HG03139 (cell line): ENCODE measurements around the gene WDR47.

ENCODE experiments used
- ATAC-seq: cut with Tn5 transposase; IDR thresholded peaks from one replicate; pipeline ENCODE4 v1.9.1; 2021; ENCODE audit not compliant: unreplicated experiment

Gene WDR47

DNA sequence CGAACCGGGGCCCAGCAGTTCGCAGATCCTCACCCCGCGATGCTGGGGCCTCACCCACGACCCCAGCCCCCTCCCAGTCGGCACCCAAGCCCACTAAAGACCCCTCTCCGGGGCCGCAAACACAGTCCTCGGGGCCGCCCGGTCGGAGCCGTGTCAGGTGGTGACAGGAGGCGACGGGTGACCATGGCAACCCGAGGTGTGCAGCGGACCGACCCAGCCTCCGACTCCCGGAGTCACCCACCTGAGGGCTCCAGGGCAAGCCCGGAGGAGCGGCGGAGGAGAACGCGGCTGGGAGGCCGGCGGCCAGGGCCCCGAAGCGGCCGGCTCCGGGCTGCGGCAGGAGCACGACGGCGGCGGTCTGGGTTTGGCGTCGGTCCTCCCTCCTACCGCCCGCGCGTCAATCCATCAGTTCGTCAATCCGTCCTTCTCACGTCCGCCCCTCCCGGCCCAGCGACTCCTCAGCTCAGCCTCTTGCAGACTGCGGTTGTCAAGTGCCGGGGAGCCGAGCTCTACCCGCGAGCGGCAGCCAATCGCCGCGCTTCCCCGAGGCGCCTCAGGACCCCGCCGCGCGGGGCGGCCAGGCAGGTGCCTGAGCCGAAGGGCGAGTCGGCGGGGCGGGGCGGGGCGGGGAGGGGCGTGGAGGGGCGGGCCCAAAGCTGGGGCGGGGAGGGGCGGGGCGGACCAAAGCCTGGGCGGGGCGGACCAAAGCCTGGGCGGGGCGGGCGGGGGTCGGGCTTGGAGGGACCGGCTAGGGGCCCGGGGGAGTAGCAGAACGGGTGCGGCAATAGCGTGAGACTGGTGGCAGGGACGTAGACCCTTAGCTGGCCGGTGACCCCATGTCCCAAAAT, at the start of gene WDR47:
Gene WDR47 (minus strand): TSS at position 482 of the 848 bp plus-strand sequence. CDS start 18,590 bp downstream, outside the sequence.
- peak; percentile 96 for ATAC-seq

DNA sequence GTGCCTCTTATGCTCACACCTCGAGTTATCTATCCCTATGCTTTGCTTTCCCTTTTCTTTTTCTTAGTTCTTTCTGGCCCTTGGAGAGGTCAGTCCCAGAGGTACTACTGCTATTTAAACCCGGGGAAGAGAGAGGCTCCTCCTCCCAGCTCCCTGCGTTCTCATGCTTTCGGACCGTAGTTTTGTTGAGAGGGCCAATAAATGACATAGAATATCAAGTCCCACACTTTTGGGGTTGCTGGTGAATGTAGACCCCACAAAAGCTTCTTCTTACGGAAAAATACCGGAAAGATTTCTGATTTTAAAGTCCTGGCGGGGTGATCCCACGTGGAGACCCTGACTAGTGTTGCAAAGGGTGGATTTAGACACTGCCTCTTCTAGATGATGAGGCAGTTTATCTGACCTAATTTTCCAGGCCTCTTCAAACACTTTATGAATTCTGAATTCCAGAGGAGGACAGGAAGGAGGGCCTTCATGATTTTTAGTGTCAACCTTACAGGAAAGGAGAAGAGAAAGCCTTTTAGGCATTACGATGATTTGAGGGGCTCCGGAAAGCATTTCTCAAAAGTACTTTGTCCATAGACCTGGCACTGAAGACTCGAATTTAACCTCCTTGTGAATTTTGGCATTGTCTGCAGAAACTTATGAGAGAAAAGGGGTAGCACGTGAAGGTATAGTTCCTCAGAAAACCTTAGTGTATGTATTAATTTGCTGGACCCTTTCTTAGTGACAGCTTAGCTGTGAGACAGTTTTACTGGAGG, 49.4 kb upstream of the WDR47 start:
- peak; percentile 36 for ATAC-seq

DNA sequence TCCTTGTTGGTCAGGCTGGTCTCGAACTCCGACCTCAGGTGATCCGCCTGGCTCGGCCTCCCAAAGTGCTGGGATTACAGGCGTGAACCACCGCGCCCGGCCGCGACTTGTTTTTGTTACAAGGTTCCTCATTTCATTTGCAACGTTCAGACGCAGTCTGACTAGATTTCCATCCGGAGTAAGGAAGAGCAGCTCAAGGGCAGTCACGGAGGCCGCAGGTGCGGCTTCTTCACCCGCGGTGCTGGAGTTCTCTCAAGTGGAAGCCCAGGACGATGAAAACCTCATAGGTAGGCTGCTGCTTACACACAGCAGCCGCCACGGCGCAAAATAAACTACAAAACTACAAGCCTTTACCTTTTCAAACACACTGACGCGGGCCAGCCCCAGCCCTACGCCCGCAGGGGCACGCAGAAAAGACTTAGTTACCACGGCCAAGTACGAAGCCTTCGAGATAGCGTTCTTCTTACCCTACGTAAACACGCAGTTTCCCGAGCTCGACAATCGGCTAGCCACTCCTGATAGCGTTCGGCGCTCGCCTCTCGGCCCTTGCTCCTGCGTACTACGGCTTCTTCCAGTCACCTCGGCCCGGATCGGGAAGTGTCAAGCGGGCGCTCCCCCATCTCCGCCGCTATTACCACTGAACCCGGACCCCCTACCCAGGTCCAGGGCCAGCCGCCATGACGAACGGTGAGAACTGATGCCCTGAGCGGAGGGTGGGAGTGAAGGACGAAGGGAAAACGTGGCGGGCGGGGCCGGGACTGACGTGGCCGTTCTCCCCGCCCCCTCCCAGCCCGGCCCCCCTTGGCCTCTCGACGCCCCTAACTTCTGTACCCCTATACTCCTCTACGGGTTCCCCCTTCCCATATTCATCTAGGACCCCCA, 48.5 kb upstream of the WDR47 start, which contains the start of gene TMEM167B:
Gene TMEM167B (plus strand): TSS at position 569 of the 882 bp plus-strand sequence. CDS start 109 bp downstream, at position 678.
- peak; percentile 82 for ATAC-seq

DNA sequence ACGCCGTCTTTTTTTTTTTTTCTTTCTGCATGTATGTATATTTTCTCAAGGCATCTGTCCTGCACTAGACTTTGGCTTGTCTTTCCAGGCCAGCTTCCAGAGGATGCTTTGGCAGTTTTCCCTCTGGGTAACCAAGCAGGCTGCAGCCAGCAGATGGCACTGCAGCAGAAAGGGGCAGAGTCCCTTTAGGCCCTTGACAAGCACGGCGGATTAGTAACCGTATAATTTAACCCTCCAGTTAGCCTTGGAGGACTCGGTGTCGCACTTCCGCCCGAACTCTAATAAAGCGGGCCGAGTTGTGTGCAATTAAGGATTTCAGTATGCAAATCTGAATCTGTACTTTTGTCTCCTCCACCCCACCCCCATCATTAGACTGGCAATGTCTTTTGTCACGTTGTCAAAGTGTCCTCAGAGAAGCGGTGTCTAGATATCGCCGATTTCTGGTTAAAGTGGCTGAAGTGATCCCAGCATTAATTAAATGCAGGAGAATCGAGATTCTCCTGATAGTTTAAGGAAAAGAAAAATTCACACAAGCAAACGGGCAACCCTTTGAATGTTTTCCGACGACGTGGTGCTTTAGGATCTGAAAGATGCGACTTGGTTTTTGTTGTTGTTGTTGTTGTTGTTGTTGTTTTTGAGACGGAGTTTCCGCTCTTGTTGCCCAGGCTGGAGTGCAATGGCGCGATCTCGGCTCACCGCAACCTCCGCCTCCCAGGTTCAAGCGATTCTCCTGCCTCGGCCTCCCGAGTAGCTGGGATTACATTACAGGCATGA, 47.5 kb upstream of the WDR47 start:
- ATAC-seq = no peak

DNA sequence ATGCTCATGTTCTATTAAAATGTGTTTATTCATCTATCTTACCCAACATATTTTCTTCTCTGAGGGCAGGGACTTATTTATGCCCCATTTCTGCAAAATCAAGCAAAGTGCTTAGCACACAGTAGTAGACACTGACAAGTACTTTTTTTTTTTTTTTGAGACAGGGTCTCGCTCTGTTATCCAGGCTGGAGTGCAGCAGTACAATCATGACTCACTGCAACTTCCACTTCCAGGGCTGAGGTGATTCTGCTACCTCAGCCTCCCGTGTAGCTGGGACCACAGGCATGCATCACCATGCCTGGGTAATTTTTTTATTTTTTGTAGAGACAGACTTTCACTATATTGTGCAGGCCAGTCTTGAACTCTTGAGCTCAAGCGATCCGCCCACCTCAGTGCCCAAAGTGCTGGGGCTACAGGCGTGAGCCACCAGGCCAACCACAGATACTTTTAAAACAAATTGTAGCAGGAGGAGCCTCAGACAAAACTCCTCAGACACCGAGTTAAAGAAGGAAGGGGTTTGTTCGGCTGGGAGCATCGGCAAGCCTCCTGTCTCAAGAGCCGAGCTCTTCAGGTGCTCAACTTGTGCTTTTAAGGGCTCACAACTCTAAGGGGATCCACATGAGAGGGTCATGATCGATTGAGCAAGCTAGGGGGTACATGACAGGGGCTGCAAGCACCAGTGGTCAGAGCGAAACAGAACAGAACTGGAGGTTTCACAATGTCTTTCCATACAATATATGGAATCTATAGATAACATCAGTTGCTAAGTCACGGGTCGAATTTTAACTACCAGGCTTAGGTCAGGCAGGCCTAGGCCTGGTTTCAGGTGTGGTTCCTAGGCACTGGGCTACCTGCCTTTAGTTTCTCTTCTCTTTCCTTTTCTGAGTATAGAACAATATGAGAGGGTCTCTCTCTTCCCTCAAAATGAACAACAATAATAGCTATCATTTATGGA, 42.9 kb upstream of the WDR47 start:
- ATAC-seq = no peak

DNA sequence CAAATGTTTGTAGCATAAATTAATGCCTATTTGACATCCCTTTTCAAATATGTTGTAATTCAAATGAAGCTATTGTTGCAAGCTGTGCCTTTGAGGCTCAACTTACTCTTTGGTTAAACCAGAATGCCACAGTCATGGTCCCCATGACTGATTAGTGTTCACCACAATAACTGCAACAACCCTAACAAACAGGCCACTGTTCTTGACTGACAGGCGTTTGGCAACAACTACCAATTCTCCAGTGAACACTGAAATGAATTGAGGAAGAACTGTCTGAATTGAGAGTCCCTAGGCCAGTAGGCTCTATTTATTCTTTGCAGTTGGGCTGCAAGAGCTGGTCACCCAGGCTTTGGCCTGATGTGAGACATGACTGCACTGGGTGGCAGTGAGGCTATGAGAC, 42.0 kb upstream of the WDR47 start:
- ATAC-seq = no peak

DNA sequence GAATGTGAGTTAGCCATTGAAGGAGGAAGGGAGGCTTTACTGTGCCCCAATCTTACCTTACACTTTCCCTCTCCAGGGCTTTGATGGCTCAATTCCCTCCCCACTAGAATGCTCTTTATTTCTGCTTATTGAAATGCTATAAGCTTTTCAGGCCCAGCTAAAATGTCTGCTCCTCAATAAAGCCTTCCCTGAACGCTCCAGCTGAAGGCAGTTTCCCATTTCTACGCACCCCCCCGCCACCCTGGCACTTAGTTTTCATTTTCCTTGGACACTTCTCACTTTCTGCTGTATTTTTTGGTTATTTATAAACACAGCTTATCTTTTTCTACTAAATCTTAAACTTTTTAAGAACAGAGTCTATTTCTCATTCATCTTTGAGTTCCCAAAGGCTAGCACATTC, 41.6 kb upstream of the WDR47 start:
- no peak for ATAC-seq

DNA sequence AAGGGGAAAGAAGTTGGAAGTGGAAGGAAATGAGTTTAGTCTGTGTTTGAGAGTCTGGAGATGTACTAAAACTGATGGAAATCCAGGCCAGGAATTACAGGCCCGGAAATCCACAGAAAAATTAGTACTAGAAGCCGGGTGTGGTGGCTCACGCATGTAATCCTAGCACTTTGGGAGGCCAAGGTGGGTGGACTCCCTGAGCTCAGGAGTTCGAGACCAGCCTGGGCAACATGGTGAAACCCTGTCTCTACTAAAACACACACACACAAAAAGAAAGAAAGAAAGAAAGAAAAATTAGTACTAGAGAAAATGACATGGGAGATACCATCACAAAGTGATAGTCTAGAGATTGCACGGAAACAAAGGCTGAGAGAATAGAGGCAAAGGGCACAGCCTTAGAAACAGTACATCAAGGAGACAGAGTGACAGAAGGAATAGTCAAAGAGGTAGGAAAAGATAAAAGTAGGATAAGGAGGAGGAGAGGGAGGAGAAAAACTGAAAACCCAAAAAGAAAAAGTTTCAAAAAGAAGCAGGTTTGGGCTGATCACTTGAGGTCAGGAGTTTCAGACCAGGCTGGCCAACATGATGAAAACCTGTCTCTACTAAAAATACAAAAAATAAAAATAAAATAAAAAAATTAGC, 38.7 kb upstream of the WDR47 start:
- ATAC-seq = no peak

DNA sequence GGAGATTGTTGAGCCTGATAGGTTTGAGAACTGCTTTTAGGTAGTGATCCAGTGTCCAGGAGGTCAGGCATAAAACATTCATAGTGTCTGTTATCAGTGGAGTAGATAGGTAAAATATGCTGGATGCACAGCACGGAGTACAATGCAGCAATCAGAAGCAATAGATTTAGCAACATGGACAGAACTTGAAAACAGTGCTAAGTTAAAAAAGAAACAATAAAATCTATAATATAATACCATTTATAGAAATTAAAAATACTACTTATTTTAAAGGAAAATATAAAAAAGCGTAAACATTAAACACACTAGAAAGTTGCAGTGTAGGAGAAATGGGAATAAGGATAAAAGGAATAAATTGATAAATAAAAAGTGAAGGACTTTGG, 37.3 kb upstream of the WDR47 start:
- ATAC-seq = no peak

DNA sequence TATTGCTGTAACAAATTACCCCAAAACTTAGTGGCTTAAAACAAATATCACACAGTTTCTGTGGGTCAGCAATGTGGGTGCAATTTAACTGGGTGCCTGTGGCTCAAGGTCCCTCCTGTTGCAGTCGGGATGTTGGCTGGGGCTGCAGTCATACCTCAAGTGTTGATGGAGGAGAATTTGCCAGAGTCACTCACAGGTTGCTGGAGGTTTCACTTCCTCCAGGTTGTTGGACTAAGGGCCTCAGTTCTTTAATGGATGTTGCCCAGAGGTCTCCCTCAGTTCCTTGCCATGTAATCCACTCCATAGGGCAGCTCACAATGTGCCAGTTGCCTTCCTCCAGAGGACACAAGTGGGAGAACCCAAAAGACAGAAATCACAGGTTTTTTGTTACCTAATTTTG, 36.4 kb upstream of the WDR47 start:
- no peak for ATAC-seq

DNA sequence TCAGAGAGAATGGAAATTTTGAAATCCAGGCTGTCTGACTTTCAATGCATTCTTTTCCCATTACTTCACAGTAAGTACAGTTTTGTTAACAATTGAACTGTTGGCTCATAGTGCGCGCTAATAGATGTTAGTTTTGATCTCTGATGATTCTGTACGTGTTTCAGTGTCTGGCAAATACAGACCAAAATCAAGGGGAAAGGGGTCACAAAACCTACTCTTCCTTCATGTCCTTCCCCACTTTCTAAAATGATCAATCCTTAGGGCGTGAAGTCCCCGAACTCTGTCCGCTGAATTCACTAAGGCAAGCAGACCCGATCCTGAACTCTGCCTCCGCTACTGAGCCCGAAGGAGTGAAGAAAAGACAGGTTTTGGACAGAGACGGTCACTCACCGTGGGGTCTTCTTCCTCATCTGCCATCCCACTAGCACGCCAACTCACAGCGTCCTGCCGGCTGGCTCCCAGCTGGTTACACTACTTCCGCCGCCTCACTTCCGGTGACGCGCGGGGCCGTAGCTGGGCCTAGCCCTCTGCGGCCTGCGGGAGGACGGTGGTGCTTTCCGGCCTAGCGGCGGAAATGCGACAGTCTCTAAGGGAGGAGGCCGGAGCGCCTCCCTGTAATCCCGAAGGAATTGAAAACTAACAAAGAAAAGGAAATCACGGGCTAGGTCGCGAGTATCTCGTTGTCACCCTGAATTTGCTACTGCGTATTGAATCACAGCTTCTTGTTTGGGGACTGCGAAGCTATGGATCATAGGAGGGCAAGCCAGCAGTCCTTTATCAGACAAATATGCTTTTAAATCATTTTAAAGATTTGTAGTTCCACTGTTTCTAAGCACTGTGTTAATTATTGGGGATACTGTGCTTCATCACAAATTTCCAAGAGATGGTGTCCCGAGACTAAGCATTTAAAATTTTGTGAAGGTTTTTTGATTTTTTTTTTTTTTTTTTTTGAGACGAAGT, 33.9 kb upstream of the WDR47 start, which contains the start of gene TAF13:
Gene TAF13 (minus strand): TSS at position 473 of the 960 bp plus-strand sequence. CDS start 56 bp downstream, at position 417.
- peak; percentile 98 for ATAC-seq

DNA sequence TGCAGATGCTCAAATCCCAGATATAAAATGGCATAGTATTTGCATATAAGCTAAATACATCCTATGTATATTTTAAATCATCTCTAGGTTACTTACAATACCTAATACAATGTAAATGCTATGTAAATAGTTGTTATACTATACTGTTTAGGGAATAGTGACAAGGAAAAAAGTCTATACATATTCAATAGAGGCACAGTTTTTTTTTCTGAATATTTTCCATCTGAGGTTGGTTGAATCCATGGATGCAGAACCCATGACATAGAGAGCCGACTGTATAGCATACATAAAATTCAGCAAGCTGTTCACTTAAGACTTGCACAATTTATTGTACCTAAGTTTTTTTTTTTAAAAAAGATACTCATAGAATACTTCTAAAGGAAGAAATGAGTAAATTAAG, 27.4 kb upstream of the WDR47 start:
- ATAC-seq = no peak

DNA sequence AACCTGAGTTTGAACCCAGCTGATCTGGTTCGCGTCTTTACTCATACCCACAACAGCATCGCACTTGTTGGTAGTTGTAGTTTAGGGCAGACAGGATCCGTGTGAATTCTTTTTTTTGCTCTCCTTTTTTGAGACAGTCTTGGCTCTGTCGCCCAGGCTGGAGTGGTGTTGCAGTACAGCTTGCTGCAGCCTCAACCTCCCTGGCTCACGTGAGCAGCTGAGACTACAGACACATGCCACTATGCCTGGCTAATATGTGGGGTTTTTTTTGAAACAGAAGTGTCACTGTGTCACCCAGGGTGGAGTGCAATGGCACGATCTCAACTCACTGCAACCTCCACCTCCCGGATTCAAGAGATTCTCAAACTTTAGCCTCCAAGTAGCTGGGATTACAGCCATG, 26.0 kb upstream of the WDR47 start:
- ATAC-seq = no peak

DNA sequence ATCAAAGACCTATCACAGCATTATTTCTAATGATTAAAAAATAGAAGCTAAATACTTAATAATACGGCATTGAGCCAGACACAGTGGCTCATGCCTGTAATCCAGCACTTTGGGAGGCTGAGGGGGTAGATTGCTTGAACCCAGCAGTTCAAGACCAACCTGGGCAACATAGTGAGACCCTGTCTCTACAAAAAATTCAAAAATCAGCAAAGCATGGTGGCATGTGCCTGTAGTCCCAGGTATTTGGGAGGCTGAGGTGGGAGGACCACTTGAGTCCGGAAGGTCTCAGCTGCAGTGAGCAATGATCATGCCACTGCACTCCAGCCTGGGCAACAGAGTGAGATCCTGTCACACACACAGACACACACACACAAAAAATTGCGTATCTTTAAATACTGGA, 23.2 kb upstream of the WDR47 start:
- no peak for ATAC-seq

DNA sequence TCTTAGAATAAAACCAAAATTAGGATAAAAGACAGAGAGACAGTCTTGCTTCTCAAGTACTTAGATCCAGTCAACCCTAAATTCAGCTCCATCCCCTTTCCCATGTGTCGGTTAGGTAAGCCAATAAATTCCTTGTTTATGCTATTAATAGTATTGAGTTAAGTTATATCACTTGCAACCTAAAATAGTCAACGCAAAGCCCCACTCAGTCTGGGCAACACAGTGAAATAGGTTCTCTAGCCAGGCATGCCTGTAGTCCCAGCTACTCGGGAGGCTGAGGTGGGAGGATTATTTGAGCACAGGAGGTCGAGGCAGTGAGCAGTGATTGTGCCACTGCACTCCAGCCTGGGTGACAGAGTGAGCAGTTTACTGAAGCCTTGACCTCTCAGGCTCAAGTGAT, 19.3 kb upstream of the WDR47 start:
- ATAC-seq = no peak

DNA sequence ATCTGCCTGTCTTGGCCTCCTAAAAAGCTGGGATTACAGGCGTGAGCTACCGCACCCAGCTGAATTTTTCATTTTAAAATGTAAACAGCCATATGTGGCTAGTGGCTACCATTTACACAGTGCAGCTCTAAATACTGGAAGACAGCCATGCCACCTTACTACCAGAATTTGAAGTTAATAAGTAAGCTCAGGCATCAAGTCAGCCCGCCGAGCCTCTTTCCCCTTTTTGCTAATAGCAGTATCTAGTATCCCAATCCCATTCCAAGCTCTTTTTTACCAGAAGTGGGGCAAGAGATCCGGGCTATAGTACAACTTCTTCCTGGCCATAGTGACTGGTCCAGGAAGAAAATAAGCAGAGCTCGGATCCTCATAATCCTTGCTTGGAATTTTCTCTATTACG, 18.8 kb upstream of the WDR47 start:
- ATAC-seq = no peak

DNA sequence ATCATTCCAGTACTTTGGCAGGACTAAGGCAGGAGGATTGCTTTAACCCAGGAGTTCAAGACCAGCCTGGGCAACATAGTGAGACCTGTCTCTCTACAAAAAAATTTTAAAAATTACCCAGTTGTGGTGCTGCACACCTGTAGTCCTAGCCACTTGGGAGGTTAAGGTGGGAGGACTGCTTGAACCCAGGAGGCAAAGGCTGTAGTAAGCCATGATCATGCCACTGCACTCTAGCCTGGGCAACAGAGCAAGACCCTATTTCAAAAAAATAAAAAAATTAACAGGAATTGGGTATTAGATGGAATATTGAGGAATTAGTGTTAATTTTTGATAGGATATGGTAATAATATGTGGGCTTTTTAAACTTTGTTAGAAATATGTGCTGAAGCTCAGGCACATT, 17.1 kb upstream of the WDR47 start:
- ATAC-seq = no peak

DNA sequence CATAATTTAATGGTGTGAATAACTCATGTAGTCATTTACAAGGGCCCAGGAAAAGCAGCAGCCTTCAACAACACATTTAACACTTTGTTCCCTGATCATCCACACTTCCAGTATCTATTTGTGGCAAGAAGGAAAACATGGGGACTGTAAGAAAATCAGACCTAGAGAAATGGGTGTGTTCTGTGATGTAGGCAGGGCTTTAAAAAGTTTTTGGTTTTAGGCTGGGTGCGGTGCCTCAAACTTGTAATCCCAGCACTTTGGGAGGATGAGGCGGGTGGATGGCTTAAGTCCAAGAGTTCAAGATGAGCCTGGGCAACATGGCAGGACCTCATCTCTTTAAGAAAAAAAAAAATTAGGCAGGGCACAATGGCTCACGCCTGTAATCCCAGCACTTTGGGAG, 14.2 kb upstream of the WDR47 start:
- no peak for ATAC-seq
